DOHH2 (cell line): ENCODE measurements around the gene GRB7.
"Not testable (repeated sequence)": the region's sequence is repeated elsewhere in the genome, so short reads cannot be mapped to it uniquely, and the experiment has no call there.

Experiments
- H3F3A ChIP-seq: fragments of 200-600 bp; sonication (generic), shearing (Covaris generic); 2 replicates; pipeline ENCODE4 v1.6.0; 2016; ENCODE audit warnings: antibody characterized with exemption, mild to moderate bottlenecking; ENCODE audit not compliant: control insufficient read depth, insufficient read depth
- H3K27ac ChIP-seq: fragments of 200-600 bp; sonication (generic); 2 replicates; pipeline ENCODE4 v1.5.1; 2014; ENCODE audit warnings: low read depth, mild to moderate bottlenecking, low read length, moderate library complexity
- H3K27me3 ChIP-seq: fragments of 200-600 bp; sonication (generic); 2 replicates; pipeline ENCODE4 v1.6.1; 2014; ENCODE audit warnings: mild to moderate bottlenecking, low read length, mixed read lengths; ENCODE audit not compliant: control insufficient read depth
- H3K36me3 ChIP-seq: fragments of 200-600 bp; sonication (generic); 2 replicates; pipeline ENCODE4 v1.6.1; 2014; ENCODE audit warnings: mild to moderate bottlenecking, low read length, moderate library complexity, mixed read lengths; ENCODE audit not compliant: control insufficient read depth
- H3K4me1 ChIP-seq: fragments of 200-600 bp; sonication (generic); 2 replicates; pipeline ENCODE4 v1.6.1; 2014; ENCODE audit warnings: mild to moderate bottlenecking, low read length, mixed read lengths; ENCODE audit not compliant: control insufficient read depth
- H3K4me2 ChIP-seq: fragments of 200-600 bp; sonication (generic); 2 replicates; pipeline ENCODE4 v1.6.0; 2014; ENCODE audit warnings: mild to moderate bottlenecking, low read length, moderate library complexity
- H3K4me3 ChIP-seq: fragments of 200-600 bp; sonication (generic); 2 replicates; pipeline ENCODE4 v1.5.1; 2014; ENCODE audit warnings: mild to moderate bottlenecking, low read length, mixed read lengths
- H3K79me2 ChIP-seq: fragments of 200-600 bp; sonication (generic); 2 replicates; pipeline ENCODE4 v1.6.1; 2014; ENCODE audit warnings: mild to moderate bottlenecking, low read length, mixed read lengths; ENCODE audit not compliant: control insufficient read depth
- H3K9me2 ChIP-seq: fragments of 200-600 bp; sonication (generic); replicated peaks from 2 replicates; pipeline ENCODE4 v1.6.1; 2014; ENCODE audit warnings: mild to moderate bottlenecking, low read length, mixed read lengths; ENCODE audit not compliant: control insufficient read depth
- H3K9me3 ChIP-seq: fragments of 200-600 bp; sonication (generic); 2 replicates; pipeline ENCODE4 v1.6.1; 2014; ENCODE audit warnings: antibody characterized with exemption, low read length, mixed read lengths; ENCODE audit not compliant: control insufficient read depth, insufficient read depth
- H4K20me1 ChIP-seq: fragments of 200-600 bp; sonication (generic); 2 replicates; pipeline ENCODE4 v1.6.0; 2014; ENCODE audit warnings: low read depth, mild to moderate bottlenecking, antibody characterized with exemption, low read length, moderate library complexity; ENCODE audit not compliant: control insufficient read depth, insufficient read depth
- EZH2phosphoT487 ChIP-seq: fragments of 200-600 bp; sonication (generic); IDR thresholded peaks from 2 replicates; pipeline ENCODE4 v1.6.1; 2017; ENCODE audit warnings: borderline replicate concordance, mild to moderate bottlenecking, antibody characterized with exemption, low read length, moderate library complexity, mixed read lengths
- TF ChIP-seq, protein P1 (sequence below): fragments of 200-600 bp; sonication (generic); IDR thresholded peaks from one replicate; pipeline ENCODE4 v1.5.1; 2014; ENCODE audit warnings: antibody characterized with exemption, mild to moderate bottlenecking, low read depth, low read length; ENCODE audit not compliant: poor library complexity, severe bottlenecking

GRB7 gene

DNA sequence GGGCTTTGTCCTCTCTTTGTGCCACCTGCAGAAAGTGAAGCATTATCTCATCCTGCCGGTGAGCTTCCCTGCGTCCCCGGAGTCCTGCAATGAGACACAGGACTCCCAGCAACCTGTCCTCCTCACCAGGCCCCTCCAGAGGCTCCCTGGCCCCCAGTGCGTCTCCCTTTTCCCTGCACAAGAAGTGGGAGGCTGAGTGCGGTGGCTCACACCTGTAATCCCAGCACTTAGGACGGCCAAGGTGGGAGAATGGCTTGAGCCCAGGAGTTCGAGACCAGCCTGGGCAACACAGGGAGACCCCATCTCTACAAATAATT, 8.4 kb downstream of the GRB7 start:
- H4K20me1 ChIP-seq: no peaks in the 10 kb centered on the region
- no peaks in the 10 kb centered on the region for H3K4me1 ChIP-seq
- TF ChIP-seq EZH2phosphoT487: no peak
- TF ChIP-seq, protein P1, sequence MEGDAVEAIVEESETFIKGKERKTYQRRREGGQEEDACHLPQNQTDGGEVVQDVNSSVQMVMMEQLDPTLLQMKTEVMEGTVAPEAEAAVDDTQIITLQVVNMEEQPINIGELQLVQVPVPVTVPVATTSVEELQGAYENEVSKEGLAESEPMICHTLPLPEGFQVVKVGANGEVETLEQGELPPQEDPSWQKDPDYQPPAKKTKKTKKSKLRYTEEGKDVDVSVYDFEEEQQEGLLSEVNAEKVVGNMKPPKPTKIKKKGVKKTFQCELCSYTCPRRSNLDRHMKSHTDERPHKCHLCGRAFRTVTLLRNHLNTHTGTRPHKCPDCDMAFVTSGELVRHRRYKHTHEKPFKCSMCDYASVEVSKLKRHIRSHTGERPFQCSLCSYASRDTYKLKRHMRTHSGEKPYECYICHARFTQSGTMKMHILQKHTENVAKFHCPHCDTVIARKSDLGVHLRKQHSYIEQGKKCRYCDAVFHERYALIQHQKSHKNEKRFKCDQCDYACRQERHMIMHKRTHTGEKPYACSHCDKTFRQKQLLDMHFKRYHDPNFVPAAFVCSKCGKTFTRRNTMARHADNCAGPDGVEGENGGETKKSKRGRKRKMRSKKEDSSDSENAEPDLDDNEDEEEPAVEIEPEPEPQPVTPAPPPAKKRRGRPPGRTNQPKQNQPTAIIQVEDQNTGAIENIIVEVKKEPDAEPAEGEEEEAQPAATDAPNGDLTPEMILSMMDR: no peak
- H3K27me3 ChIP-seq: no peaks in the 10 kb centered on the region
- H3K4me2 ChIP-seq: no peak overlapping the region
- H3K36me3 ChIP-seq: no peaks in the 10 kb centered on the region
- H3K9me2 ChIP-seq: no peaks in the 10 kb centered on the region
- H3K4me3 ChIP-seq: no peak overlapping the region
- no peaks in the 10 kb centered on the region for H3K79me2 ChIP-seq
- H3F3A ChIP-seq: peaks cover 5% of the 10 kb centered on the region; the same call in 1 of the 2 replicates
- no peak overlapping the region for H3K27ac ChIP-seq
- H3K9me3 ChIP-seq: no peaks in the 10 kb centered on the region

DNA sequence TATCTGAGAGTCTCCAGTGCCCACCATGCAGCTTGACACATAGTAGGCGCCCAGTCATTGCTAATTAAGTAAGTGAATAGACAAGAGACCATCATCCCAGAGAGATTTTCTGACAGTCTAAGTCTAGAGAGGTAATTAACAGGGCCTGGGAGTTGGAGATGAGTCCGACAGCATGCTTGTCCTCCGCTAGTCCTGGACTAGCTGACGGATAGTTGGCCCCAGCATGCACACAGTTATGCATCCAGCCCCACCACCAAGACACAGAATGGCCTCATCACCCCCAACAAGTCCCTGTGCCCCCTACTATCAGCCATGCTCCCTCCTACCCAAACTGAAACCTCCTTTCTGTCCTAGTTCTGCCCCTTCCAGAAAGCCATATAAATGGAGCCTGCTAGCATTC, 10.0 kb downstream of the GRB7 start:
- H4K20me1 ChIP-seq: no peaks in the 10 kb centered on the region
- no peaks in the 10 kb centered on the region for H3K9me2 ChIP-seq
- H3K79me2 ChIP-seq: no peaks in the 10 kb centered on the region
- H3K27ac ChIP-seq: no peak overlapping the region
- H3F3A ChIP-seq: peaks cover 10% of the 10 kb centered on the region; the same call in 1 of the 2 replicates
- no peak for TF ChIP-seq EZH2phosphoT487
- TF ChIP-seq, protein P1: no peak
- H3K4me2 ChIP-seq: no peak overlapping the region
- H3K4me1 ChIP-seq: peaks cover 2% of the 10 kb centered on the region
- H3K27me3 ChIP-seq: no peaks in the 10 kb centered on the region
- no peaks in the 10 kb centered on the region for H3K9me3 ChIP-seq
- H3K4me3 ChIP-seq: no peak overlapping the region
- no peaks in the 10 kb centered on the region for H3K36me3 ChIP-seq

DNA sequence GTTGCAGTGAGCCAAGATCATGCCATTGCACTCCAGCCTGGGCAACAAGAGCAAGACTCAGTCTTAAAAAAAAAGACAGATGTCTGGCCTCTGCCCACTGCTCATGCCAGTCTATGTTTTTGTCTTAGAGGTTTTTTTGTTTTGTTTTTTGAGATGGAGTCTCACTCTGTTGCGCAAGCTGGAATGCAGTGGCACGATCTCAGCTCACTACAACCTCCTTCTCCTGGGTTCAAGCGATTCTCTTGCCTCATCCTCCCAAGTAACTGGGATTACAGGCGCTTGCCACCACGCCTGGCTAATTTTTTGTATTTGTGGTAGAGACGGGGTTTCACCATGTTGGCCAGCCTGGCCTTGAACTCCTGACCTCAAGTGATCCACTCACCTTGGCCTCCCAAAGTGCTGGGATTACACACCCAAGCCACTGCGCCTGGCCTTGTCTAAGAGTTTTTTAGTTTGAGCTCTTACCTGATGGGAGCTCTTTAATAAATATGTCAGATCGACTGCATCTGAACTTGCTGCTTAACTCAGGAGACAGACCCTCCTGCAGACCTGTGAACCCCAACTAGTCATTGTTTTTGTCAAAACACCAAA, 10.8 kb downstream of the GRB7 start:
- not testable (repeated sequence) for H3K9me2 ChIP-seq, H3K4me2 ChIP-seq, H4K20me1 ChIP-seq, H3K27me3 ChIP-seq, H3K9me3 ChIP-seq, H3K4me3 ChIP-seq, H3K27ac ChIP-seq, H3K4me1 ChIP-seq, H3K36me3 ChIP-seq, H3K79me2 ChIP-seq
- H3F3A ChIP-seq: peaks cover 12% of the 10 kb centered on the region; the same call in 1 of the 2 replicates

DNA sequence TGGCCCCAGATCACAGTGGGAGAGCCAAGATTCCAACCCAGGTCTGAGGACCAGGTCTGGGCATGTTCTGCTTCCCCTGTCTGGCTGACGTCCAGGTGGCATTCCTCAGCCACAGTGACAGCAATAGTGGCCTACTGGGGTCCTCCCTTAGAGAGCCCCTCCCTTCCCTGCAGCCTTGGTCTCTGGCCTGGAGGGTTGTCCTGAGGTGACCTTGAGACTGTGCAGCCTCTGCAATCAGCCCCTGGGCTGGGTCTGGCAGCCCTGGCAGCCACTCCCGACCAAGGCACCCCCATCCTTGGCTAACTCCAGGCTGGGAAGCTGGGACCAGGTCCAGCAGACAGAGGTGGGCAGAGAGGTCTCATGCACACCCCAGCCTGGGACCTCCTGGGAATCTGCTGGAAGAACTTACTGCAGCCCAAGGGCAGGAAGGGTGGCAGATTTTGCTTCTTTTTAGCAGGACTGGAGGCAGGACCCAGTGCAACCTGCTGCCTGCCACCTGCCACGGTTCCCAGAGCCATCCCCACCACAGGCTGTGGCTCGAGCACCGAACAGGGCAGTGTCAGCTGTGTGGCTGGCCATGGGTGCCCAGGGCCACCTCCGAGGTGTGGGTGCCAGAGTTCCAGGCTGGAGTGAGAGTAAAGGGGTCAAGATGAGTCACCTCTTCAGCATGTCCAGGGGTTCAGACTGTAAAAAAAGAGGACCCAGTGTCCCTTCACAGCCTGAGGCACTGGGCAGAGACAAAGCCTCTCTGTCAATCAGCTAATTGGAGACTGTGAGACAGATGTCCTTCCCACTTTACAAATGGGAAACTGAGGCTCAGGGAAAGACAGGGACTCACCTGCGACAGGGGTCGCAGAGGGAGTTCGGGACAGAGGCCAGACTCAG, 12.6 kb downstream of the GRB7 start:
- Histone ChIP-seq H3K27me3 (no peaks in the 10 kb centered on the region), H3K27ac (no peak overlapping the region), H3K4me3 (no peak overlapping the region), H3K9me2 (no peaks in the 10 kb centered on the region), H3F3A (peaks cover 17% of the 10 kb centered on the region), H4K20me1 (no peaks in the 10 kb centered on the region), H3K4me2 (no peak overlapping the region), H3K4me1 (peaks cover 24% of the 10 kb centered on the region), H3K9me3 (no peaks in the 10 kb centered on the region), H3K79me2 (no peaks in the 10 kb centered on the region), H3K36me3 (no peaks in the 10 kb centered on the region)
- TF ChIP-seq, protein P1: no peak
- no peak for TF ChIP-seq EZH2phosphoT487
